Frontal cortex (tissue), 4 donors: ENCODE measurements around the gene WDFY2. TPM values are rescaled to one million over a fixed set of nuclear protein-coding genes. Genes with fewer than 3 reads are reported as not detected.
A peak's percentile ranks its signal among the peaks of the same experiment; 100 is the strongest.
"Not testable (repeated sequence)": the region's sequence is repeated elsewhere in the genome, so short reads cannot be mapped to it uniquely, and the experiment has no call there.

Experiments
- DNase-seq, 2 donors: peaks; one replicate each; pipeline ENCODE4 v3.0.0; 2012; ENCODE audit warnings: low spot score in 2 of 2
- FAIRE-seq: peaks from 2 replicates; lab custom pipeline; 2012; peaks lifted over from hg19 to GRCh38; lab: Jason Lieb, UNC
- total RNA-seq: library from RNA; depleted of rRNA; stranded (reverse); fragments of >200 nt; gene quantifications from one replicate; pipeline ENCODE4 v1.2.3, GENCODE V29; 2014
- donor health status: control.
- donor health status: control.
- donor health status: control.

The WDFY2 gene
- total RNA-seq, 1 donor from 2014 or later: 4.9 TPM

GRCh38 chr13:51687947-51688714 lies 103.9 kb downstream of the WDFY2 start:
- DNase-seq: no peak

GRCh38 chr13:51688937-51689662 lies 104.8 kb downstream of the WDFY2 start:
- DNase-seq: no peak
- FAIRE-seq: no peak

More at GRCh38 chr13:51687947-51688714, 103.9 kb downstream of the WDFY2 start:
- FAIRE-seq: no peak

- DNase-seq (no peak), FAIRE-seq (no peak)
Observed at GRCh38 chr13:51689663-51689996, 105.4 kb downstream of the WDFY2 start.

GRCh38 chr13:51695677-51696076 lies 111.4 kb downstream of the WDFY2 start:
- FAIRE-seq, DNase-seq: not testable (repeated sequence)

GRCh38 chr13:51697181-51697580 lies 112.9 kb downstream of the WDFY2 start:
- FAIRE-seq (no peak), DNase-seq (no peak)

- no peak for FAIRE-seq
- no peak for DNase-seq
Observed at GRCh38 chr13:51697855-51698254, 113.6 kb downstream of the WDFY2 start.

GRCh38 chr13:51698352-51698751 lies 114.1 kb downstream of the WDFY2 start:
- FAIRE-seq (no peak), DNase-seq (no peak)

GRCh38 chr13:51704399-51705313 lies 120.4 kb downstream of the WDFY2 start:
- FAIRE-seq (peak; percentile 70), DNase-seq (no peak)

GRCh38 chr13:51707461-51707860 lies 123.2 kb downstream of the WDFY2 start:
- no peak for DNase-seq
- FAIRE-seq: no peak

- FAIRE-seq (no peak), DNase-seq (no peak)
Observed at GRCh38 chr13:51713807-51714206, 129.5 kb downstream of the WDFY2 start.

- FAIRE-seq: no peak
- no peak for DNase-seq
Observed at GRCh38 chr13:51714663-51715168, 130.5 kb downstream of the WDFY2 start.

GRCh38 chr13:51715613-51716012 lies 131.4 kb downstream of the WDFY2 start:
- FAIRE-seq: no peak
- DNase-seq: no peak

- no peak for FAIRE-seq
Observed at GRCh38 chr13:51717786-51718398, 133.6 kb downstream of the WDFY2 start.

GRCh38 chr13:51719394-51719793 lies 135.1 kb downstream of the WDFY2 start:
- FAIRE-seq (no peak), DNase-seq (no peak)

More at GRCh38 chr13:51717786-51718398, 133.6 kb downstream of the WDFY2 start:
- no peak for DNase-seq

GRCh38 chr13:51721496-51721895 lies 137.2 kb downstream of the WDFY2 start:
- FAIRE-seq: no peak
- DNase-seq: no peak

GRCh38 chr13:51723529-51723928 lies 139.3 kb downstream of the WDFY2 start:
- no peak for DNase-seq
- no peak for FAIRE-seq

GRCh38 chr13:51724721-51725120 lies 140.5 kb downstream of the WDFY2 start:
- DNase-seq (no peak), FAIRE-seq (no peak)

GRCh38 chr13:51726446-51727193 lies 142.4 kb downstream of the WDFY2 start:
- no peak for DNase-seq
- no peak for FAIRE-seq
